K562 (cell line): ENCODE results near the gene VASH2. TPM values are rescaled to one million over a fixed set of nuclear protein-coding genes. Genes with fewer than 3 reads are reported as not detected.
A peak's percentile ranks its signal among the peaks of the same experiment; 100 is the strongest.

Experiments used
- ATAC-seq: fragments of 200-7000 bp; cut with Tn5 transposase; 3 replicates; pipeline ENCODE4 v1.9.1; 2020; ENCODE audit warnings: moderate library complexity
- BruUV-seq: library from RNA; stranded (reverse); fragments of 400-500 nt; replicated peaks from 2 replicates; lab custom pipeline; 2021; lab: Mats Ljungman, UMichigan
- CTCF ChIA-PET: fragments of 300-600 bp; formaldehyde crosslinking; extraction: SDS; loops from one replicate; lab custom pipeline; 2021; ENCODE audit warnings: low intra/inter-chr PET ratio; lab: Yijun Ruan, JAX
- POLR2A ChIA-PET: fragments of 300-600, 350-650 bp; sonication (Branson Sonifier 250); formaldehyde crosslinking; extraction: SDS; loops from one replicate; lab custom pipeline; 2021; ENCODE audit warnings: antibody characterized with exemption, inconsistent platforms; lab: Yijun Ruan, JAX
- DNase-seq, 4 experiments: peaks; one replicate each; pipeline versions ENCODE4 v3.0.0 to v3.0.0-alpha.2; 2011 to 2018; ENCODE audit warnings: low spot score in 3 of 4, mixed read lengths in 3 of 4; ENCODE audit errors: extremely low read depth in 1 of 4
- FAIRE-seq: peaks from 2 replicates; lab custom pipeline; 2011; peaks lifted over from hg19 to GRCh38; lab: Jason Lieb, UNC
- H2AFZ ChIP-seq: 2 replicates; pipeline ENCODE4 v1.6.0; 2011; ENCODE audit warnings: low read depth, low read length, control low read depth, inconsistent platforms
- H3K27ac ChIP-seq: fragments of 200-600 bp; 3 replicates; pipeline ENCODE4 v1.8.0; 2011; ENCODE audit warnings: low read depth, mild to moderate bottlenecking, control low read depth, inconsistent platforms, low read length, moderate library complexity, mixed read lengths; ENCODE audit errors: extremely low read depth
- H3K27me3 ChIP-seq, 2 experiments: fragments of 300-600 bp in 1 of 2; 2 replicates in 1 of 2; 3 replicates in 1 of 2; pipeline versions ENCODE4 v1.6.0 to v1.8.0; 2011; ENCODE audit warnings: inconsistent platforms in 2 of 2, low read length in 2 of 2, mild to moderate bottlenecking in 1 of 2, mixed read lengths in 1 of 2, moderate library complexity in 1 of 2; ENCODE audit not compliant: control insufficient read depth in 2 of 2, insufficient read depth in 2 of 2
- H3K36me3 ChIP-seq: fragments of 300-600 bp; 3 replicates; pipeline ENCODE4 v1.8.0; 2011; ENCODE audit warnings: mild to moderate bottlenecking, low read length, inconsistent platforms; ENCODE audit not compliant: control insufficient read depth, insufficient read depth
- H3K4me1 ChIP-seq, 2 experiments: fragments of 200-600 bp in 1 of 2; replicated peaks in 1 of 2; 2 replicates in 1 of 2; 3 replicates in 1 of 2; pipeline versions ENCODE4 v1.5.1 to v1.8.0; 2011; ENCODE audit warnings: inconsistent platforms in 2 of 2, low read length in 2 of 2, mild to moderate bottlenecking in 1 of 2, mixed read lengths in 1 of 2, moderate library complexity in 1 of 2; ENCODE audit not compliant: control insufficient read depth in 2 of 2, insufficient read depth in 2 of 2
- H3K4me2 ChIP-seq: 2 replicates; pipeline ENCODE4 v1.6.1; 2011; ENCODE audit warnings: low read length, control low read depth, inconsistent platforms, mixed read lengths; ENCODE audit not compliant: insufficient read depth
- H3K4me3 ChIP-seq: fragments of 200-600 bp; sonication (generic), shearing (Covaris generic); 2 replicates; pipeline ENCODE4 v1.5.1; 2016; ENCODE audit warnings: control low read depth, inconsistent platforms
- H3K79me2 ChIP-seq: fragments of 200-600 bp; 3 replicates; pipeline ENCODE4 v1.8.0; 2011; ENCODE audit warnings: low read length, inconsistent platforms; ENCODE audit not compliant: control insufficient read depth, insufficient read depth
- H3K9ac ChIP-seq, 2 experiments: 2 replicates each; pipeline versions ENCODE4 v1.6.0 to v1.6.1; 2011; ENCODE audit warnings: low read depth in 2 of 2, low read length in 2 of 2, control low read depth in 1 of 2, inconsistent platforms in 1 of 2, mild to moderate bottlenecking in 1 of 2, mixed read lengths in 1 of 2; ENCODE audit not compliant: insufficient read depth in 1 of 2
- H3K9me1 ChIP-seq: one replicate; pipeline ENCODE4 v1.6.0; 2011; ENCODE audit warnings: inconsistent platforms, mild to moderate bottlenecking, low read length, moderate library complexity; ENCODE audit not compliant: control insufficient read depth, insufficient read depth
- H3K9me3 ChIP-seq: replicated peaks from 2 replicates; pipeline ENCODE4 v1.5.1; 2011; ENCODE audit warnings: low read depth, low read length, inconsistent platforms; ENCODE audit not compliant: control insufficient read depth, insufficient read depth
- H4K20me1 ChIP-seq: replicated peaks from 2 replicates; pipeline ENCODE4 v1.6.1; 2011; ENCODE audit warnings: low read length, inconsistent platforms, mixed read lengths; ENCODE audit not compliant: control insufficient read depth, insufficient read depth
- BHLHE40 ChIP-seq: IDR thresholded peaks from 2 replicates; pipeline ENCODE4 v1.6.1; 2011; ENCODE audit warnings: low read length, improper control_type of control experiment
- CHD4 ChIP-seq: fragments of 200-600 bp; sonication (generic); IDR thresholded peaks from 3 replicates; pipeline ENCODE4 v1.6.1; 2012; ENCODE audit warnings: low read depth, mild to moderate bottlenecking, mixed read lengths, low read length, inconsistent platforms; ENCODE audit not compliant: insufficient read depth, insufficient replicate concordance, poor library complexity, severe bottlenecking
- EGR1 ChIP-seq: fragments of 450-650 bp; conservative IDR thresholded peaks from 2 replicates; pipeline ENCODE4 v1.6.1; 2017; ENCODE audit warnings: mild to moderate bottlenecking
- ETV1 ChIP-seq: fragments of 450-650 bp; conservative IDR thresholded peaks from 2 replicates; pipeline ENCODE4 v1.6.1; 2016; ENCODE audit warnings: missing genetic modification characterization, control low read depth, low read depth, missing compliant biosample characterization
- FOSL1 ChIP-seq: fragments of 200-800 bp; sonication (Bioruptor generic); conservative IDR thresholded peaks from 2 replicates; pipeline ENCODE4 v1.6.1; 2016; ENCODE audit warnings: missing genetic modification characterization, missing compliant biosample characterization
- FOXJ3 ChIP-seq: sonication (generic); formaldehyde crosslinking; IDR thresholded peaks from 2 replicates; pipeline ENCODE4 v1.4.0; 2020; ENCODE audit warnings: mild to moderate bottlenecking, missing genetic modification reagents
- GABPB2 ChIP-seq: fragments of 250-450 bp; sonication (Bioruptor Pico); conservative IDR thresholded peaks from 2 replicates; pipeline ENCODE4 v1.5.1; 2021; ENCODE audit warnings: mild to moderate bottlenecking
- PHF8 ChIP-seq: fragments of 200-600 bp; sonication (generic); IDR thresholded peaks from 2 replicates; pipeline ENCODE4 v1.6.1; 2012; ENCODE audit warnings: mixed run types, mild to moderate bottlenecking, inconsistent platforms, low read length, moderate library complexity, borderline replicate concordance
- RNF2 ChIP-seq: sonication (generic); IDR thresholded peaks from 2 replicates; pipeline ENCODE4 v1.6.1; 2016
- RNF219 ChIP-seq: fragments of 250-450 bp; sonication (Bioruptor Pico); IDR thresholded peaks from 2 replicates; pipeline ENCODE4 v1.5.0; 2022; ENCODE audit warnings: mild to moderate bottlenecking
- SMAD4 ChIP-seq: fragments of 250-450 bp; sonication (Bioruptor Pico); conservative IDR thresholded peaks from 2 replicates; pipeline ENCODE4 v1.8.0; 2021; ENCODE audit warnings: inconsistent platforms, mild to moderate bottlenecking, moderate library complexity
- SRF ChIP-seq, 2 experiments: fragments of 250-450, 450-650 bp in 1 of 2; sonication (Bioruptor Pico) in 1 of 2; sonication (generic) in 1 of 2; formaldehyde crosslinking; IDR thresholded peaks; 2 replicates each; pipeline versions ENCODE4 v1.5.0 to v1.5.1; 2020 to 2022; ENCODE audit warnings: mild to moderate bottlenecking in 1 of 2, missing genetic modification reagents in 1 of 2
- TCF7 ChIP-seq: sonication (generic); IDR thresholded peaks from 2 replicates; pipeline ENCODE4 v1.6.1; 2016; ENCODE audit warnings: antibody characterized with exemption, borderline replicate concordance
- ZKSCAN8 ChIP-seq: fragments of 200-800 bp; sonication (Bioruptor generic); IDR thresholded peaks from 2 replicates; pipeline ENCODE4 v1.6.1; 2016; ENCODE audit warnings: missing genetic modification characterization, missing compliant biosample characterization
- ZNF41 ChIP-seq: fragments of 250-450 bp; sonication (Bioruptor Pico); conservative IDR thresholded peaks from 2 replicates; pipeline ENCODE4 v1.4.0; 2020; ENCODE audit warnings: mild to moderate bottlenecking
- WGBS: fragments of 100-300 bp; shearing (Covaris generic); methylation state at CpG from one replicate; pipeline ENCODE4 v1.1.6; 2016; ENCODE audit warnings: low coverage, mixed read lengths; ENCODE audit not compliant: insufficient coverage; ENCODE audit errors: missing lambda C conversion rate; 5-methylcytosine and 5-hydroxymethylcytosine counted together
- in situ Hi-C: fragments of 300-500 bp; cut with MboI; formaldehyde crosslinking; loops from 4 replicates; pipeline ENCODE4 v1.15.0; 2018; ENCODE audit warnings: inconsistent platforms, mixed read lengths
- intact Hi-C: fragments of 100-400 bp; cut with micrococcal nuclease; formaldehyde crosslinking; loops from 2 replicates; pipeline ENCODE4 v1.14.2; 2022
- polyA plus RNA-seq, 8 experiments: library from polyadenylated mRNA; depleted of rRNA in 4 of 8; stranded (reverse) in 5 of 8; unstranded in 3 of 8; fragments of >200 nt; fragmentation: Nextera tagmentation in 2 of 8; fragmentation: Illumina TruSeq in 1 of 8; extraction: Ambion mirVana in 2 of 8; extraction: Trizol in 1 of 8; gene quantifications; 2 replicates each; pipeline versions ENCODE4 v1.2.1 to v1.2.3, GENCODE V29; 2011 to 2014; ENCODE audit warnings: inconsistent platforms in 1 of 8, missing spikeins in 1 of 8
- total RNA-seq, 7 experiments: library from RNA; depleted of rRNA in 6 of 7; stranded (reverse); fragments of >200 nt in 6 of 7; fragmentation: Illumina TruSeq in 2 of 7; extraction: Trizol in 2 of 7; gene quantifications; 2 replicates each; pipeline versions ENCODE4 v1.2.1 to v1.2.3, GENCODE V29; 2011 to 2021; ENCODE audit warnings: low replicate concordance in 1 of 7

Gene VASH2
- total and polyA plus RNA-seq, 9 of the 15 experiments (the other 6 are each of a cell fraction or from before 2014, with no cell fraction given): 0.04 to 0.40 (median 0.10) TPM; not detected in 1

DNA sequence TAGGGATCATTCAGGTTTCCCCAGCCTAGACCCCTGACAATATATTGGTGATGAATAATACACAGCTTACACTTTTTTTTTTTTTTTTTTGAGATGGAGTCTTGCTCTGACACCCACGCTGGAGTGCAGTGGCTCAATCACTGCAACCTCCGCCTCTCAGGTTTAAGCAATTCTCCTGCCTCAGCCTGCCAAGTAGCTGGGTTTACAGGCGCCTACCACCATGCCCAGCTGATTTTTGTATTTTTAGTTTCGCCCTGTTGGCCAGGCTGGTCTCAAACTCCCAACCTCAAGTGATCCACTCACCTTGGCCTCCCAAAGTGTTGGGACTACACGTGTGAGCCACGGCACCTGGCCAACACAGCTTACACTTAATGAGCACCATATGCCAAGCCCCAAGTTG is 7.2 kb downstream of the VASH2 start:
- CTCF ChIA-PET: interaction anchor here (0.7 kb wide), 1 partner anchor 1045 kb away, joined by 4 read pairs; no protein-coding TSS in a partner anchor
- WGBS: 10% methylated on average over 6 of the region's 6 CpGs

GRCh38 chr1:212958175-212958574 is 7.8 kb downstream of the VASH2 start:
- H3K9me3 ChIP-seq: no peaks in the 10 kb centered on the region
- 3% methylated on average over 10 of the region's 10 CpGs for WGBS
- no peak overlapping the region for H3K4me3 ChIP-seq
- FAIRE-seq (no peak), ATAC-seq (peak; percentile 71), DNase-seq (peak in 2 of 4 experiments; percentile 35 to 37)
- ChIA-PET POLR2A (interaction anchor here (0.6 to 0.7 kb wide), 3 partner anchors 36 to 610 kb away, joined by 3 read pairs; no protein-coding TSS in a partner anchor), CTCF (interaction anchor here (0.7 kb wide), 1 partner anchor 1045 kb away, joined by 4 read pairs; no protein-coding TSS in a partner anchor)
- no peaks in the 10 kb centered on the region for H3K36me3 ChIP-seq
- in situ Hi-C loops (no loop called here), intact Hi-C loops (no loop called here)
- H4K20me1 ChIP-seq: no peaks in the 10 kb centered on the region
- H3K9ac ChIP-seq: peak overlapping the region in 1 of 2 experiments; percentile 14; a peak in 1 of 4 replicates
- H2AFZ ChIP-seq: no peak overlapping the region
- H3K27me3 ChIP-seq: peaks cover 67 to 98% of the 10 kb centered on the region in 2 experiments
- no peak overlapping the region for H3K4me2 ChIP-seq
- no peak overlapping the region for H3K27ac ChIP-seq
- H3K79me2 ChIP-seq: no peaks in the 10 kb centered on the region
- no TSS peak for BruUV-seq
- H3K4me1 ChIP-seq: peaks cover 0 to 4% of the 10 kb centered on the region in 2 experiments; a peak in 2 of 5 replicates
- no peaks in the 10 kb centered on the region for H3K9me1 ChIP-seq
- TF ChIP-seq FOXJ3 (CRISPR knock-in tag) (no peak), BHLHE40 (no peak), CHD4 (no peak), RNF2 (no peak), TCF7 (no peak), PHF8 (no peak), SRF (CRISPR knock-in tag; IDR thresholded peaks at IDR 0.05) (no peak), GABPB2 (CRISPR knock-in tag) (no peak), ETV1 (tag) (peak; percentile 50; the same call in 1 of the 2 replicates), ZNF41 (CRISPR knock-in tag) (no peak), ZKSCAN8 (peak; percentile 70; the same call in 1 of the 2 replicates), RNF219 (no peak), FOSL1 (tag) (no peak)

More for the DNA sequence above, 7.2 kb downstream of the VASH2 start:
- Histone ChIP-seq H4K20me1 (no peaks in the 10 kb centered on the region), H3K27me3 (peaks cover 64 to 98% of the 10 kb centered on the region in 2 experiments)
- in situ Hi-C loops (no loop called here), intact Hi-C loops (no loop called here)
- ATAC-seq: no peak
- TF ChIP-seq SMAD4: no peak
- TF ChIP-seq EGR1: 0 out of 2 replicates have a peak, but pooled peaks have one; percentile 3
- TF ChIP-seq, all 486 proteins: peak for 1
- H3K27ac ChIP-seq: no peak overlapping the region
- H3K4me1 ChIP-seq: peaks cover 0 to 4% of the 10 kb centered on the region in 2 experiments; a peak in 2 of 5 replicates
- no peaks in the 10 kb centered on the region for H3K36me3 ChIP-seq
- no peak overlapping the region for H2AFZ ChIP-seq
- H3K4me2 ChIP-seq: no peak overlapping the region
- DNase-seq (no peak), FAIRE-seq (no peak)
- no peaks in the 10 kb centered on the region for H3K9me1 ChIP-seq
- no peak overlapping the region for H3K9ac ChIP-seq
- H3K79me2 ChIP-seq: no peaks in the 10 kb centered on the region
- POLR2A ChIA-PET: interaction anchor here (0.6 to 0.7 kb wide), 2 partner anchors 36 to 610 kb away, joined by 3 read pairs; no protein-coding TSS in a partner anchor
- no TSS peak for BruUV-seq
- H3K4me3 ChIP-seq: no peak overlapping the region
- H3K9me3 ChIP-seq: no peaks in the 10 kb centered on the region
